Heart left ventricle (tissue), 16 donors: ENCODE data around the gene ALK. TPM values are rescaled to one million over a fixed set of nuclear protein-coding genes. Genes with fewer than 3 reads are reported as not detected.

Experiments
- ATAC-seq, 4 donors: fragments of 200-7000 bp; cut with Tn5 transposase; one replicate each; pipeline ENCODE4 v1.9.1; 2020 to 2022; ENCODE audit warnings: moderate library complexity in 4 of 4, mild to moderate bottlenecking in 3 of 4, moderate number of reproducible peaks in 1 of 4
- DNase-seq, 5 donors: peaks; one replicate each; pipeline ENCODE4 v3.0.0-alpha.2; 2020
- H3K27ac ChIP-seq, 12 donors: fragments of 200-600 bp; sonication (generic) in 4 of 12; one replicate each; pipeline versions ENCODE4 v1.5.0 to v1.8.0; 2016 to 2022; ENCODE audit warnings: mild to moderate bottlenecking in 2 of 12
- H3K27me3 ChIP-seq, 9 donors: fragments of 200-600 bp; sonication (generic) in 2 of 9; one replicate each; pipeline versions ENCODE4 v1.5.1 to v1.8.0; 2016 to 2022; ENCODE audit warnings: mild to moderate bottlenecking in 3 of 9
- H3K36me3 ChIP-seq, 9 donors: fragments of 200-600 bp; sonication (generic) in 2 of 9; one replicate each; pipeline versions ENCODE4 v1.5.0 to v1.8.0; 2018 to 2022; ENCODE audit warnings: mild to moderate bottlenecking in 2 of 9
- H3K4me1 ChIP-seq, 12 donors: fragments of 200-600 bp; sonication (generic) in 4 of 12; one replicate each; pipeline versions ENCODE4 v1.5.0 to v1.8.0; 2016 to 2022; ENCODE audit warnings: mild to moderate bottlenecking in 3 of 12
- H3K4me3 ChIP-seq, 12 donors: fragments of 200-600 bp; sonication (generic) in 4 of 12; one replicate each; pipeline versions ENCODE4 v1.5.0 to v1.8.0; 2017 to 2022; ENCODE audit warnings: mild to moderate bottlenecking in 9 of 12, moderate library complexity in 4 of 12
- H3K9me3 ChIP-seq, 12 donors: fragments of 200-600 bp; sonication (generic) in 4 of 12; one replicate each; pipeline versions ENCODE4 v1.5.0 to v1.8.0; 2016 to 2022; ENCODE audit warnings: mild to moderate bottlenecking in 1 of 12
- CTCF ChIP-seq, 12 donors: fragments of 200-600 bp; sonication (generic) in 4 of 12; IDR thresholded peaks; one replicate each; pipeline versions ENCODE4 v1.5.0 to v1.8.0; 2018 to 2022; ENCODE audit warnings: antibody characterized with exemption in 12 of 12, mild to moderate bottlenecking in 5 of 12
- POLR2A ChIP-seq, 2 donors: fragments of 450-650 bp; IDR thresholded peaks; one replicate each; pipeline ENCODE4 v1.6.1; 2017; ENCODE audit warnings: antibody characterized with exemption in 2 of 2, mild to moderate bottlenecking in 2 of 2, moderate library complexity in 2 of 2
- WGBS, 4 donors: extraction: QIAGEN DNeasy Blood & Tissue Kit in 2 of 4; methylation state at CpG; one replicate each; pipeline versions ENCODE4 v1.1.5 to v1.1.7; 2013 to 2018; 5-methylcytosine and 5-hydroxymethylcytosine counted together
- intact Hi-C, 10 donors: fragments of 100-400 bp; cut with DNase I; formaldehyde crosslinking; loops; one replicate each; pipeline versions ENCODE4 v1.11.1 to v1.14.2; 2022
- polyA plus RNA-seq, 2 donors: library from polyadenylated mRNA; stranded (reverse); fragments of 200-250 nt; gene quantifications; one replicate each; pipeline ENCODE4 v1.2.3, GENCODE V29; 2013
- total RNA-seq, 9 donors: library from RNA; depleted of rRNA in 2 of 9; stranded (reverse); fragments of >200 nt in 2 of 9; fragmentation: NEBNext Ultra II Directional in 3 of 9; extraction: Animal tissue kit (Norgen Biotek cat#: 25700) in 3 of 9; gene quantifications; one replicate each; pipeline versions ENCODE4 v1.1.0 to v1.2.4, GENCODE V29; 2016 to 2023
- donor health status: ischemic (EF 13 %, LVEDD 7.1; RV severe dilation, severe dysfunction).
- donor health status: healthy with polysubstance abuse.
- donor health status: DM: no; HTN: yes; CAD: no.
- donor health status: DM: no; HTN: no; CAD: no.
- donor health status: ischemic (EF 25% LVEDD 6.9; RV normal size, moderate dysfunction).
- donor health status: ischemic (EF 25% LVEDD 5.7; RV mildly dilated, moderate dysfunction).
- donor health status: healthy.
- donor health status: DM: yes; HTN: yes; CAD: no.
- donor health status: ischemic (EF 35%, LVEDD 5.7; RV mildly dilated, moderate dysfunction).
- donor health status: nonischemic (EF 11% LVEDD 7.7; RV severe dilation, severe dysfunction).
- donor health status: DM: yes; HTN: yes; CAD: no.
- donor health status: PGD.
- donor health status: ischemic (EF 29% LVEDD 5.4; RV normal size, mild dysfunction).
- donor health status: nonischemic (EF 23%, LVEDD 6.1; RV moderate dilation, normal function).

ALK gene
- total and polyA plus RNA-seq, 11 donors, result 0.05 to 0.50 (median 0.13) TPM; not detected in 5

GRCh38 chr2:29864988-29865387 lies 56.4 kb downstream of the ALK start:
- Histone ChIP-seq H3K4me1 (no peaks in the 10 kb centered on the region), H3K27me3 (peaks cover 0 to 11% (median 0%) of the 10 kb centered on the region in 9 donors), H3K36me3 (no peaks in the 10 kb centered on the region), H3K9me3 (no peaks in the 10 kb centered on the region), H3K27ac (no peak overlapping the region), H3K4me3 (no peak overlapping the region)
- TF ChIP-seq POLR2A (IDR thresholded peaks at IDR 0.05) (no peak), CTCF (IDR thresholded peaks at IDR 0.05) (no peak)
- DNase-seq (no peak), ATAC-seq (no peak)
- 0 to 44% (median 0%) methylated on average over 1 of the region's 1 CpG for WGBS, 4 donors
- intact Hi-C loops, result no loop called here

GRCh38 chr2:29855924-29856639 lies 65.3 kb downstream of the ALK start:
- Histone ChIP-seq H3K9me3 (peaks cover 0 to 8% (median 0%) of the 10 kb centered on the region in 12 donors), H3K4me1 (no peaks in the 10 kb centered on the region), H3K4me3 (no peak overlapping the region), H3K36me3 (no peaks in the 10 kb centered on the region), H3K27ac (no peak overlapping the region), H3K27me3 (peaks cover 0 to 26% (median 0%) of the 10 kb centered on the region in 9 donors)
- no peak for ATAC-seq
- TF ChIP-seq POLR2A (IDR thresholded peaks at IDR 0.05), result no peak
- TF ChIP-seq CTCF (IDR thresholded peaks at IDR 0.05), result no peak
- no peak for DNase-seq
- intact Hi-C loops, result no loop called here
- 79 to 87% (median 83%) methylated on average over 7 of the region's 7 CpGs for WGBS, 4 donors

GRCh38 chr2:29850794-29851193 lies 70.6 kb downstream of the ALK start:
- 81 to 88% (median 85%) methylated on average over 7 of the region's 7 CpGs for WGBS, 4 donors
- H3K36me3 ChIP-seq, result no peaks in the 10 kb centered on the region
- no peak overlapping the region for H3K27ac ChIP-seq
- peaks cover 0 to 6% (median 0%) of the 10 kb centered on the region in 9 donors for H3K27me3 ChIP-seq
- intact Hi-C loops, result no loop called here
- H3K4me1 ChIP-seq, result no peaks in the 10 kb centered on the region
- DNase-seq (no peak), ATAC-seq (no peak)
- H3K4me3 ChIP-seq, result no peak overlapping the region
- no peak for TF ChIP-seq CTCF (IDR thresholded peaks at IDR 0.05)
- no peak for TF ChIP-seq POLR2A (IDR thresholded peaks at IDR 0.05)
- H3K9me3 ChIP-seq, result peaks cover 0 to 8% (median 0%) of the 10 kb centered on the region in 12 donors

- H3K27me3 ChIP-seq, result peaks cover 0 to 4% (median 0%) of the 10 kb centered on the region in 9 donors
- ATAC-seq (no peak), DNase-seq (no peak)
- intact Hi-C loops, result loop anchor here in 4 of 10 donors (10.0 kb wide), 4 partner anchors 544 to 1024 kb away; no protein-coding TSS in a partner anchor
- no peaks in the 10 kb centered on the region for H3K36me3 ChIP-seq
- WGBS, 4 donors, result 66 to 80% (median 67%) methylated on average over 12 of the region's 12 CpGs
- no peak for TF ChIP-seq POLR2A (IDR thresholded peaks at IDR 0.05)
- TF ChIP-seq CTCF (IDR thresholded peaks at IDR 0.05), result no peak
- H3K27ac ChIP-seq, result no peak overlapping the region
- H3K4me3 ChIP-seq, result no peak overlapping the region
- H3K9me3 ChIP-seq, result peaks cover 0 to 8% (median 0%) of the 10 kb centered on the region in 12 donors
- no peaks in the 10 kb centered on the region for H3K4me1 ChIP-seq
Observed at GRCh38 chr2:29848566-29849310, 72.6 kb downstream of the ALK start.
